ENCODE measurements around the gene WDR81. TPM values are rescaled to one million over a fixed set of nuclear protein-coding genes. Genes with fewer than 3 reads are reported as not detected.
"Not testable (repeated sequence)": the region's sequence is repeated elsewhere in the genome, so short reads cannot be mapped to it uniquely, and the experiment has no call there.

Gene WDR81
- total RNA-seq, result 1 to 10 TPM; 6.9 to 8.6 TPM

GRCh38 chr17:1724351-1724868 is at the start of gene WDR81:
TSS of gene WDR81 (plus strand) at chr17:1724704. CDS start at chr17:1724960, 256 bp downstream.
- DNase-seq (peak; percentile 95), ATAC-seq (peak; percentile 82)
- H3K27ac Mint-ChIP-seq, result peak within 1 kb of the TSS; percentile 73
- intact Hi-C loops (cut with DNase I, micrococcal nuclease), result loop anchor here (1.0 to 5.0 kb wide), 6 partner anchors 8 to 306 kb away; partner anchors contain the start of genes DPH1 (in 1 of the 2), RILP (in 1 of the 2), RTN4RL1 (in 1 of the 2) and SERPINF1 (in 1 of the 2)
- peak within 1 kb of the TSS; percentile 65 for H3K4me3 Mint-ChIP-seq
- H3K4me1 Mint-ChIP-seq, result peaks cover 28% of the 10 kb centered on the region
- ChIA-PET CTCF (interaction anchor here (0.7 to 1.1 kb wide), 2 partner anchors 8 to 137 kb away, joined by 3 read pairs; no protein-coding TSS in a partner anchor), POLR2A (no interaction called here)
- peaks cover 6% of the 10 kb centered on the region for H3K36me3 Mint-ChIP-seq (ENCODE audit: low read depth)
- H3K9me3 Mint-ChIP-seq (ENCODE audit: low read depth), result no peaks in the 10 kb centered on the region
- no peaks in the 10 kb centered on the region for H3K27me3 Mint-ChIP-seq

- H3K4me3 Mint-ChIP-seq, result no peak overlapping the region
- no peak for ATAC-seq
- H3K9me3 Mint-ChIP-seq (ENCODE audit: low read depth), result no peaks in the 10 kb centered on the region
- peaks cover 2% of the 10 kb centered on the region for H3K4me1 Mint-ChIP-seq
- POLR2A ChIA-PET, result interaction anchor here (0.6 kb wide), 1 partner anchor 10 kb away, joined by 5 read pairs; no protein-coding TSS in a partner anchor
- CTCF ChIA-PET, result no interaction called here
- peaks cover 87% of the 10 kb centered on the region for H3K36me3 Mint-ChIP-seq (ENCODE audit: low read depth)
- H3K27ac Mint-ChIP-seq, result no peak overlapping the region
- H3K27me3 Mint-ChIP-seq, result no peaks in the 10 kb centered on the region
- DNase-seq, result no peak
- intact Hi-C loops (cut with DNase I, micrococcal nuclease), result no loop called here
Measured at GRCh38 chr17:1676401-1676800, 48.1 kb upstream of the WDR81 start.

DNA sequence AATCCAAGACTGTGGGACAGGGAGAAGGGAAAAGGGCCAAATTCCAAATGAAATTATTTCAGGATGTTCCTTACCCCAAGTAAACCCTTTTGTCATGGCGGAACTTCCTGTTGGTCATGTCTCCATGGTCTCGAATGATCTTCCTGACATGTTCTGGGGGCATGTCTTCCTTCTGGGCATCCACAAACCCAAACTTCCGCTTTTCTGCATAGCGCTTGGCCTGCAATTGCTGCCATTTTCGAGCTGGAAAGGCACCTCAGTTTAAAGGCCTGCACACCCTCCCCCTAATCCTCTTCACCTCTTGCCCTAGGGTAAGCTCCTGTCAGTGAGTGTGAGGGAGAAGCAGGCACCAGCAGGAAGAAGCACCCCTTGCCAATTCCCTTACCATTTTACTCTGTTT is 41.0 kb upstream of the WDR81 start:
- Mint-ChIP-seq H3K27me3 (no peaks in the 10 kb centered on the region), H3K4me1 (peaks cover 34% of the 10 kb centered on the region), H3K4me3 (peak overlapping the region; percentile 98), H3K27ac (peak overlapping the region; percentile 93), H3K9me3 (ENCODE audit: low read depth) (no peaks in the 10 kb centered on the region), H3K36me3 (ENCODE audit: low read depth) (peaks cover 58% of the 10 kb centered on the region)
- ATAC-seq (no peak), DNase-seq (no peak)
- intact Hi-C loops (cut with DNase I, micrococcal nuclease), result no loop called here
- CTCF ChIA-PET, result interaction anchor here (0.6 to 1.8 kb wide), 6 partner anchors 14 to 371 kb away, joined by 3 to 9 read pairs (median 5); no protein-coding TSS in a partner anchor
- POLR2A ChIA-PET, result no interaction called here

DNA sequence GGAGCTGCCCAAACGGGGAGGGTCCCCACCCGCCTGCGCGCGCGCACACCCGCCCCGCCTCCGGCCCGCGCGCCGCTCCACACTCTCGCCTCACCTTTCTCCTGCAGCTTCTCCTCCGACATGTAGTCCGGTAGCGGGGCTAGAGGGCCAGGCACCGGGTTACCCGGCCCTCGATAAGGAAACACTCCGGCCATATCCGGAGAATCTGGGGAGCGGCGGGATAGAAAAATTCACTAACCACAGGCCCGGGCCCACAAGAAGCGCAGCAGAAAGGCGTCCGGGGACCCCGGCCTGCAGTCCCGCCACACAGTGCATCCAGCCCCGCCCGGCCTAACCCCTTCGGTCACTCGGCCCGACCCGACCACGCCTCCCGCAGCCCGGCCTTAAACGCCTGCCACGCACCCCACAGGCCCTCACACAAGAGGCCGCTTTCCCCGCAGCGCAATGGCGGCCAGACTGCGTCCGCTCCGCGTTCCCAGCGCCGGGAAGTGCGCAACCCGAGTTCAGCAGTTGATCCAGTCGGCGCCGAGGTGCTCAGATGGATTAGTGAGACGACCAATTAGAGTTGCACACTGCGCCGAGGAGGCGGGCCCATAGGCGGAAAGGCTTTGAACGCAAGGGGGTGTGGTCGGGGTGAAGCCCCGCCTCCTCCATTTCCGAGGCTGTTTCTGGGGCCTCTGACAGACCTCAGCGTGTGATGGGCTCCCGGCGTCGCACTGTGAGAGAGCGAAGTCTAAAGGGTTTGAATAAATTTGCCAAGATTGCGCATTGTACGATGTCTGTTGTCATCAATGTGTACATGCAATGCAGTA is 39.9 kb upstream of the WDR81 start, which contains the start of gene PRPF8:
Gene PRPF8, minus strand, starts transcription at position 490 of the 812 bp plus-strand sequence. Its CDS starts 296 bp downstream, at position 194.
- ChIA-PET POLR2A (interaction anchor here (1.1 to 1.3 kb wide), 2 partner anchors 15 to 32 kb away, joined by 3 to 5 read pairs; no protein-coding TSS in a partner anchor), CTCF (interaction anchor here (0.9 to 1.8 kb wide), 4 partner anchors 9 to 36 kb away, joined by 3 to 9 read pairs (median 7); no protein-coding TSS in a partner anchor)
- Mint-ChIP-seq H3K27ac (peak within 1 kb of the TSS; percentile 93), H3K36me3 (ENCODE audit: low read depth) (peaks cover 48% of the 10 kb centered on the region), H3K9me3 (ENCODE audit: low read depth) (no peaks in the 10 kb centered on the region), H3K4me1 (peaks cover 34% of the 10 kb centered on the region), H3K27me3 (no peaks in the 10 kb centered on the region), H3K4me3 (peak within 1 kb of the TSS; percentile 98)
- intact Hi-C loops (cut with DNase I, micrococcal nuclease), result loop anchor here (1.0 to 2.0 kb wide), 10 partner anchors 26 to 619 kb away; partner anchors contain the start of genes RILP (in 2 of the 2), DPH1 (in 1 of the 2), INPP5K (in 1 of the 2) and SLC43A2 (in 1 of the 2)
- ATAC-seq, result peak; percentile 100
- peak; percentile 99 for DNase-seq

- Mint-ChIP-seq H3K4me3 (peak overlapping the region; percentile 6), H3K36me3 (ENCODE audit: low read depth) (peaks cover 34% of the 10 kb centered on the region), H3K9me3 (ENCODE audit: low read depth) (no peaks in the 10 kb centered on the region), H3K4me1 (peaks cover 34% of the 10 kb centered on the region), H3K27ac (peak overlapping the region; percentile 5), H3K27me3 (no peaks in the 10 kb centered on the region)
- no peak for DNase-seq
- intact Hi-C loops (cut with DNase I, micrococcal nuclease), result no loop called here
- CTCF ChIA-PET, result interaction anchor here (0.9 kb wide), 1 partner anchor 73 kb away, joined by 3 read pairs; no protein-coding TSS in a partner anchor
- ATAC-seq, result no peak
- POLR2A ChIA-PET, result no interaction called here
Measured at GRCh38 chr17:1686086-1686485, 38.4 kb upstream of the WDR81 start.

DNA sequence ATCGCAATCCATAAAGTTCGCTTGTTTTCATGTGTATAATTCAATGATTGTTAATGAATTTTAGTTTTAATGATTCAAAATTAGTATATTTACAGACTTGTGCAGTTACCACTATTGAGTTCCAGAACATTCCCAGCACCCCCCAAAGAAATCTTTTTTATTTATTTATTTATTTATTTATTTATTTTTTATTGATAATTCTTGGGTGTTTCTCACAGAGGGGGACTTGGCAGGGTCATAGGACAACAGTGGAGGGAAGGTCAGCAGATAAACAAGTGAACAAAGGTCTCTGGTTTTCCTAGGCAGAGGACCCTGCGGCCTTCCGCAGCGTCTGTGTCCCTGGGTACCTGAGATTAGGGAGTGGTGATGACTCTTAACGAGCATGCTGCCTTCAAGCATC is 36.1 kb upstream of the WDR81 start:
- POLR2A ChIA-PET, result interaction anchor here (0.6 kb wide), 1 partner anchor 631 kb away, joined by 3 read pairs; no protein-coding TSS in a partner anchor
- DNase-seq; H3K4me3 Mint-ChIP-seq; H3K9me3 Mint-ChIP-seq (ENCODE audit: low read depth); H3K27me3 Mint-ChIP-seq; H3K27ac Mint-ChIP-seq; intact Hi-C loops (cut with DNase I, micrococcal nuclease); ATAC-seq: not testable (repeated sequence)
- CTCF ChIA-PET, result interaction anchor here (0.7 kb wide), 1 partner anchor 125 kb away, joined by 4 read pairs; no protein-coding TSS in a partner anchor
- Mint-ChIP-seq H3K36me3 (ENCODE audit: low read depth) (peaks cover 10% of the 10 kb centered on the region), H3K4me1 (peaks cover 16% of the 10 kb centered on the region)

DNA sequence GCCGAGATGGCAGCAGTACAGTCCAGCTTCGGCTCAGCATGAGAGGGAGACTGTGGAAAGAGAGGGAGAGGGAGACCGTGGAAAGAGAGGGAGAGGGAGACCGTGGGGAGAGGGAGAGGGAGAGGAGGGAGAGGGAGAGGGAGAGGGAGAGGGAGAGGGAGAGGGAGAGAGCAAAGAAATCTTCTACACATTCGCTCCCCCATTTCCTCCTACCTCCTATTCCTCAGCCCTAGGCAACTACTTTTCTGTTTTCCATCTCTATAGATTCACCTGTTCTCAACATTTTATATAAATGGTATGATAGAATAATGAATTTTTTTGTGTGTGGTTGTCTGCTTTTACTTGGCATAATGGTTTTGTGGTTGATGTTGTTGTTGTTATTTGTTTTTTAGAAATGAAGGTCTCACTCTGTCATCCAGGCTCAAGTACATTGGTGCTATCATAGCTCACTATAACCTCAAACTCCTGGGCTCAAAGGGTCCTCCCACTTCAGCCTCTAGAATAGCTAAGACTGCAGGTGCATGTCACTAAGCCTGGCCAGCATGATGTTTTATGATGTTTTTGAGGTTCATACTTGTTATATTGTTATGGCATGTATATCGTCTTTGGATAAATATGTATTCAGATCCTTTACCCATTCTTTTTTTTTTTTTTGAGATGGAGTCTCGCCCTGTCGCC is 33.8 kb upstream of the WDR81 start:
- no peak overlapping the region for H3K27ac Mint-ChIP-seq
- DNase-seq (no peak), ATAC-seq (no peak)
- peaks cover 2% of the 10 kb centered on the region for H3K9me3 Mint-ChIP-seq (ENCODE audit: low read depth)
- intact Hi-C loops (cut with DNase I, micrococcal nuclease), result no loop called here
- peaks cover 2% of the 10 kb centered on the region for H3K4me1 Mint-ChIP-seq
- H3K27me3 Mint-ChIP-seq, result peaks cover 5% of the 10 kb centered on the region
- ChIA-PET CTCF (no interaction called here), POLR2A (no interaction called here)
- no peak overlapping the region for H3K4me3 Mint-ChIP-seq
- no peaks in the 10 kb centered on the region for H3K36me3 Mint-ChIP-seq (ENCODE audit: low read depth)

GRCh38 chr17:1693339-1693738 is 31.2 kb upstream of the WDR81 start:
- intact Hi-C loops (cut with DNase I, micrococcal nuclease), result no loop called here
- Mint-ChIP-seq H3K27me3 (peaks cover 5% of the 10 kb centered on the region), H3K9me3 (ENCODE audit: low read depth) (peaks cover 2% of the 10 kb centered on the region), H3K4me1 (no peaks in the 10 kb centered on the region), H3K27ac (no peak overlapping the region), H3K36me3 (ENCODE audit: low read depth) (no peaks in the 10 kb centered on the region), H3K4me3 (no peak overlapping the region)
- ATAC-seq (no peak), DNase-seq (no peak)
- ChIA-PET POLR2A (no interaction called here), CTCF (interaction anchor here (0.6 kb wide), 2 partner anchors 57 to 975 kb away, joined by 3 read pairs; no protein-coding TSS in a partner anchor)

DNA sequence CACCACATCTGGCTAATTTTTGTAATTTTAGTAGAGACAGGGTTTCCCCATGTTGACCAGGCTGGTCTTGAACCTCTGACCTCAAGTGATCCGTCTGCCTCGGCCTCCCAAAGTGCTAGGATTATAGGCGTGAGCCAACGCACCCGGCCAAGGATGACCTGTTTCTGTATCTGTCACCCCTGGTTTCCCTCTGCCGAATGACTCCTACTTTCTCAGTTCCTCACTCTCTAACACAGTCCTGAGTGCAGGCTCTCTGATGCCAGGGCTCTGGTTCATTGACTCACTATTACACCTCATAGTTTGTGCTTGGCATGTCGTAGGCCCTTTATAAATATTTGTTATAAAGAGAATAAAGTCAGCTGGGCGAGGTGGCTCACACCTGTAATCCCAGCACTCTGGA is 29.1 kb upstream of the WDR81 start:
- H3K27ac Mint-ChIP-seq, result no peak overlapping the region
- H3K27me3 Mint-ChIP-seq, result peaks cover 5% of the 10 kb centered on the region
- ChIA-PET POLR2A (no interaction called here), CTCF (no interaction called here)
- peaks cover 2% of the 10 kb centered on the region for H3K9me3 Mint-ChIP-seq (ENCODE audit: low read depth)
- intact Hi-C loops (cut with DNase I, micrococcal nuclease), result no loop called here
- no peaks in the 10 kb centered on the region for H3K4me1 Mint-ChIP-seq
- no peak for ATAC-seq
- no peak for DNase-seq
- no peak overlapping the region for H3K4me3 Mint-ChIP-seq
- H3K36me3 Mint-ChIP-seq (ENCODE audit: low read depth), result no peaks in the 10 kb centered on the region

GRCh38 chr17:1697681-1698080 is 26.8 kb upstream of the WDR81 start:
- H3K9me3 Mint-ChIP-seq (ENCODE audit: low read depth), result no peaks in the 10 kb centered on the region
- H3K27me3 Mint-ChIP-seq, result peaks cover 3% of the 10 kb centered on the region
- H3K4me1 Mint-ChIP-seq, result no peaks in the 10 kb centered on the region
- CTCF ChIA-PET, result interaction anchor here (0.6 kb wide), 1 partner anchor 99 kb away, joined by 3 read pairs; no protein-coding TSS in a partner anchor
- POLR2A ChIA-PET, result no interaction called here
- no peak overlapping the region for H3K4me3 Mint-ChIP-seq
- DNase-seq, result no peak
- intact Hi-C loops (cut with DNase I, micrococcal nuclease), result no loop called here
- no peaks in the 10 kb centered on the region for H3K36me3 Mint-ChIP-seq (ENCODE audit: low read depth)
- H3K27ac Mint-ChIP-seq, result no peak overlapping the region
- ATAC-seq, result no peak

- POLR2A ChIA-PET; H3K27ac Mint-ChIP-seq; H3K9me3 Mint-ChIP-seq (ENCODE audit: low read depth); H3K36me3 Mint-ChIP-seq (ENCODE audit: low read depth); DNase-seq; intact Hi-C loops (cut with DNase I, micrococcal nuclease); H3K27me3 Mint-ChIP-seq; H3K4me1 Mint-ChIP-seq; H3K4me3 Mint-ChIP-seq; CTCF ChIA-PET; ATAC-seq: not testable (repeated sequence)
Measured at GRCh38 chr17:1699891-1700290, 24.6 kb upstream of the WDR81 start.

All from activated CD4-positive, alpha-beta T cell treated with anti-CD3 and anti-CD28 coated beads for 36 hours (primary cell).